Left renal cortex interstitium (tissue), 4 donors: ENCODE results near the gene IQGAP2. TPM values are rescaled to one million over a fixed set of nuclear protein-coding genes. Genes with fewer than 3 reads are reported as not detected.

Experiments used
- DNase-seq, 4 donors: peaks; one replicate each; pipeline ENCODE4 v3.0.0-alpha.2; 2013; ENCODE audit warnings: low read depth in 4 of 4, low spot score in 2 of 4, missing footprints in 1 of 4
- polyA plus RNA-seq, 4 donors: library from polyadenylated mRNA; unstranded; fragments of 120-200 nt; gene quantifications; one replicate each; pipeline ENCODE4 v1.2.1, GENCODE V29; 2013; ENCODE audit not compliant: insufficient read length in 4 of 4

The IQGAP2 gene
- polyA plus RNA-seq, 4 donors, result 59.4 to 83.3 (median 71.7) TPM

GRCh38 chr5:76474377-76474776, 71.3 kb downstream of the IQGAP2 start:
- no peak for DNase-seq

- DNase-seq, result no peak
Measured at GRCh38 chr5:76475385-76475784, 72.3 kb downstream of the IQGAP2 start.

GRCh38 chr5:76475936-76476335, 72.9 kb downstream of the IQGAP2 start:
- no peak for DNase-seq

- no peak for DNase-seq
Measured at GRCh38 chr5:76476474-76477038, 73.5 kb downstream of the IQGAP2 start.

- DNase-seq, result no peak
Measured at GRCh38 chr5:76477061-76477460, 74.0 kb downstream of the IQGAP2 start.

- no peak for DNase-seq
Measured at GRCh38 chr5:76477571-76477970, 74.5 kb downstream of the IQGAP2 start.

- no peak for DNase-seq
Measured at GRCh38 chr5:76479281-76479680, 76.2 kb downstream of the IQGAP2 start.

GRCh38 chr5:76479973-76480667, 77.0 kb downstream of the IQGAP2 start:
- DNase-seq, result no peak

- no peak for DNase-seq
Measured at GRCh38 chr5:76482984-76483383, 79.9 kb downstream of the IQGAP2 start.

- no peak for DNase-seq
Measured at GRCh38 chr5:76483433-76483832, 80.3 kb downstream of the IQGAP2 start.

- DNase-seq, result no peak
Measured at GRCh38 chr5:76483881-76484280, 80.8 kb downstream of the IQGAP2 start.

GRCh38 chr5:76485511-76485910, 82.4 kb downstream of the IQGAP2 start:
- DNase-seq, result no peak

GRCh38 chr5:76487386-76487785, 84.3 kb downstream of the IQGAP2 start:
- DNase-seq, result no peak

- DNase-seq, result no peak
Measured at GRCh38 chr5:76487821-76488220, 84.7 kb downstream of the IQGAP2 start.

- no peak for DNase-seq
Measured at GRCh38 chr5:76488969-76489368, 85.9 kb downstream of the IQGAP2 start.

GRCh38 chr5:76489877-76490688, 87.0 kb downstream of the IQGAP2 start:
- no peak for DNase-seq

- no peak for DNase-seq
Measured at GRCh38 chr5:76490960-76491359, 87.9 kb downstream of the IQGAP2 start.

GRCh38 chr5:76492819-76493189, 89.7 kb downstream of the IQGAP2 start:
- DNase-seq, result no peak

GRCh38 chr5:76493190-76493837, 90.2 kb downstream of the IQGAP2 start:
- no peak for DNase-seq

GRCh38 chr5:76494201-76494600, 91.1 kb downstream of the IQGAP2 start:
- DNase-seq, result no peak

- DNase-seq, result no peak
Measured at GRCh38 chr5:76495870-76496269, 92.8 kb downstream of the IQGAP2 start.
